Dedifferentiated amniotic fluid mesenchymal stem cell (primary cell): ENCODE data around the gene CDH4.
"Not testable (repeated sequence)": the region's sequence is repeated elsewhere in the genome, so short reads cannot be mapped to it uniquely, and the experiment has no call there.

ENCODE experiments used
- DNase-seq: peaks from one replicate; pipeline ENCODE4 v3.0.0-alpha.2; 2016; ENCODE audit errors: extremely low spot score

The CDH4 gene

DNA sequence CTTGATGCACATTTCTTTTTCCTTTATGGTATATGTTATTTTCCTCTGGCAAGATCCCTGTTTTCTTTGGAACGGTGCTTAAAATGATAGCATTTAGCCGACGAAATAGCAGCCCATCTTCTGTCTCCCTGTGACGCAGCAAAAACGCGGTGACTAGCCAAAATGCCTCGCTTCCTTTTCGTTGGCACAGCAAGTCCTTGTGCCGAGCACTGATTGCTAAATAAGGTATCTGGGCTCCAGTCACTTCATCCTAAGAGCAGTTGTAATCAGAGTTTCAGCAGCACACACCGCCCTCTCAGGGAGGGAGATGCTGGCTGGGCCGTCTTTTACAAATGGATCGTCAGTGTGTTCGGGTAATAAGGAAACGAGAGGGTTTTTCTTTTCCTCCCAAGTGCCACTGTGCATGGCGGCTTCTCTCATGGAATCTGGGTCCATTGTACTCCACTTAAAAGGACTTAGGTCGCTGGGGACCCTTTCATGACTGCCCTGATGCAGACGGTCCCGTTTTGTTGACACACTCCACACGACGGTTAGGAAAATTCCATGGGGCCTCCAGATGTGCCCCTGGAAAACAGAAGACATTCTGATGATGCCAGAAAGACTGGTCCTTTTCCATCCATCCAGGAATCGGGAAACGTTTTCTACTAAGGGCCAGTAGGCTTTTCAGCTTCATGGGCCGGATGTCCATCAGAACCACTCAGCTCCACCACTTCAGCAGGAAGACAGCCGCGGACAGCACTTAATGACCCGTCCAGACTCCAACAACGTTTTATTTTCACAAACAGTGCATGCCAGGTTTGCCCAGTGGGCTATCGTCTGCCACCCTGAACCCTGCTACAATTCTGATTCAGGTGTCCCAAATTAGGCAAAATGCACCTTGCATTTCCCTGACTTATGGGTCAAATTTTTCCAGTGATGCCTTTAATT, 185.5 kb downstream of the CDH4 start:
- DNase-seq = no peak

DNA sequence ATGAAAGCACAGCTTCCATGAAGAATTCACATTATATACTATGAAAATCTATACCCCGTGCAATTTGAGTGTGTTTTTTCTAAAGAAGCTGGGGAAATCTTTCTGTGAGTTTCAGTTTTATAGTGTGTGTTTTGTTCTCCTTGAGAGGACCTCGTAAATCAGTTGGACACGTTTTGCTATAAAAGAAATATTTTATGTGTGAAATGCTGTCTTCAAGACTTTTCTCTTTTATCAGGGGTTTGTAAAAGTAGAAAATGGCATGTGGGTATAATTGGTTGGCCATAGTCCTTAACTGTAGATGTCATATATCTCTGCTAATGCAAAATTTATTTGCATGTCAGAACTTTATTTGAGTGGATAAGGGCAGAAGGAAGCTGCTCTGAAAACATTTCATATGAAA, 186.2 kb downstream of the CDH4 start:
- no peak for DNase-seq

DNA sequence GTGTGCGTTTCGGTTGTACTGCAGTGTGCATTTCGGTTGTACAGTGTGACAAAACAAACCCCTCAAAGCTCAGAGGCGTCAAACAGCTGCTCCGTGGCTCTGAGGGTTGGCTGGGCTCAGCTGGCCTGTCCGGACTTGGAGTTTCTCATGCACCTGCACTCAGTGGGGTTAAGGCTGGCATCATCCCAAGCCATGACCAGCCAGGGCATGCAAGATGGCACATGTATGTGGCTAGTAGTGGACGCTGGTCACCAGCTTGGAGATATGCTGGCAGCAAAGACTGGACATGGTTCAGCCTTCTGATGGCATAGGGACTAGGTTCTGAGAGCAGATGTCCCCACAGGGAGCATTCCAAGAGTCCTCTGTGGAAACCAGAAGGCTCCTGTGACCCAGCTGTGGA, 187.2 kb downstream of the CDH4 start:
- DNase-seq = no peak

DNA sequence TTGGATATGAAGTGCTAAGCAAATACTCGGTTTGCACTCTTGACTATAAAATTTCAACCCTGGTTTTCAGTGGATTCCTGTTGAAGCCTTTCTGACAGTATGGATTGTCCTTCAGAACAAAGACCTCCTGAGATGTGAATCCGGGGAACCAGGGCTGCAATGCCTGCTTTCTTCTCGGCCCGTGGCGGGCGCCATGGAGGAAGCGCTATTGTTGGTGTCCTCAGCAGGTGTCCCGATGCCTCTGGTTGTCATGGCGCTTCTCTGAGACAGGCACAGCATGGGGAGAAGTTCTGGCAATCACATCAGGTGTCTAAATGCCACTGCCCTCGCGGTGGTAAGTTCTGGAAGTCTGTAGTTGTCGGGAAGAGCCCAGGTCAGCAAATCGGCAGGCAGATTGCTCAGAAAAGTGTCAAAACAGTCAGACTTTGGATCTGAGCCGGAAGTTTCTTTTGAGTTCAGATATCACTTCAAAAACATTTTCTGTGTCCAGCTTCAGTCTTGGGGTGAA, 188.5 kb downstream of the CDH4 start:
- no peak for DNase-seq

DNA sequence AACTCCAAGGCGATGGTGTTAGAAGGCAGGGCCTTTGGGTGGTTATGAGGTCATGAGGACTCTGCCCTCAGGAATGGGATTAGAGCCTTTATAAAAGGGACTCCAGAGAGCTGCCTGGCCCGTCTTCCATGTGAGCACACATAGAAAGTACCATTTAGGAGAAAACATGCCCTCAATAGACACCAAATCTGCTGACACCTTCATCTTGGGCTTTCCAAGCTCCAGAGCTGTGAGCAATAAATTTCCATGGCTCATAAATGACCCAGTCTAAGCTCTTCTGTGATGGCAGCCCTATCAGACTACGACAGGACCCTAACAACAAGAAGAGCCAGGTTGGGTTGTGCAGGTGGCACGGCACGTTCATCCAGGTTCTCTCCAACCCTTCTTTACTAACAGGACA, 189.5 kb downstream of the CDH4 start:
- DNase-seq = no peak

DNA sequence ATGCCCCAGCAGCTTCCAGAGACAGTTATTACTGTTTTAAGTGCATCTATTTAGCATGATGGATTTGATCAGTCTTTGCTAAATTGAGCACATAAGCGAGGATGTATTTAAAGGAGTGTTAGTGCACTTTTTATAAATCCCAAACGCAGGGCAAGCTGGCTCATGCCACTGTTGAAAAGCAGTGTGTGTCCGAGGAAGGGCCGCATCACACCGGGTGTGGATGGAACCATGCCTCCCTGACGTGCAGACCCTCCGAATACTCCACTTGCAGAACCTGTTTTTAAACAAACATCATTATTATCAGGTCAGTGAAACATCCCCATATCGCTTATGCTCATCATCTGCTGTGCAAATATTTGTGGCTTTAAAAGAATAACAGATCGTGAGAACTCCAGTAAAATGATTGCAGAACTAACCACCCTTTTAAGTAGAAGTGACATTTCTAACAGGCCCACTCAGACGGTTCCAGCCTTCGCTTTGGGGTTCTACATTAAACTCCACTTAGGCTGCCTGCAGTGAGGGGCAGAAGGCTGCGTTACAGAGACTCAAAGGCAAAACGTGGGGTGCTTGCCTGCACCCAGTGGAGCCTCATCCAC, 190.1 kb downstream of the CDH4 start:
- no peak for DNase-seq

DNA sequence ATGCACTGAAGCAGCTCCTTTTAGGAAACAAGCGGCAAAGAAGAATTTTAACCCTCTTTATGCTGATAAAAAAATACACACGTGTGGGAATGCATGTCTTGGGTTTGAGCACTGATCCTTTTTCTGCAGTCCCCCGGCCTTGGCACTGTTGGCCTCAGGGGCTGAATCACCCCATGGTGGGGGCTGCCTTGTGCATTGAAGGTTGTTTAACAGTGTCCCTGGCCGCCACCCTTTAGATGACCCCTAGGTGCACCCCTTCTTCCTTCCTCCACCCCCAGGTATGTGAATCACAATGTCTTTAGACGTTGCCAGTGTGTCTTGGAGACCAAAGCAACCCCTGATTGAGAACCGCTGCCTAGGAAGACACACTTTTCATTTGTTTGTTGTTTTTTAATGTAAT, 190.7 kb downstream of the CDH4 start:
- no peak for DNase-seq

DNA sequence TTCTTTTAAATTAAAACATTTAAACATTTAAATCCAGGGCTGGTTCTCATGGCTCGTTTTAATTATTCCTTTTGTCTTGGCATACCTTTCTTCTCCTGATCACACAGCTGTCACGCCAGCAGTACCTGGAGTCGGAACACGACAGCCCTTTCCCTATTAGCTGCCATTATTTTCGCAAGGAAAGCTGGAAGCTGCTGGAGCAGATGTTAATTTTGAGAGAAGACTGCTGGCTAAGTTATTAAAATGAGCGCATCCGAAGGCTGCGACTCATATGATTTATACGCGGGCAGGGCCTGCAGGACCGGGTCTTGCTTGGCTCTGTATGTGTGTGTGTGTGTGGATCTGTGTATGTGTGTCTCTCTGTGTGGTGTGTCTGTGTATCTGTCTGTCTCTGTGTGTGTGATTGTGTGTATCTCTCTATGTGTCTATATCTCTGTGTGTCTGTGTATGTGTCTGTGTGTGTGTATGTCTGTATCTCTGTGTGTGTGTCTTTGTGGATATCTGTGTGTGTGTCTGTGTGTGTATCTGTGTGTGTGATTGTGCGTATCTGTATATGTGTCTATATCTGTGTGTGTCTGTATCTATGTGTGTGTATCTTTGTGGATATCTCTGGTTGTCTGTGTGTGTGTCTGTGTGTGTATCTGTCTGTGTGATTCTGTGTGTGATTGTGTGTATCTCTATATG, 191.5 kb downstream of the CDH4 start:
- DNase-seq = no peak

DNA sequence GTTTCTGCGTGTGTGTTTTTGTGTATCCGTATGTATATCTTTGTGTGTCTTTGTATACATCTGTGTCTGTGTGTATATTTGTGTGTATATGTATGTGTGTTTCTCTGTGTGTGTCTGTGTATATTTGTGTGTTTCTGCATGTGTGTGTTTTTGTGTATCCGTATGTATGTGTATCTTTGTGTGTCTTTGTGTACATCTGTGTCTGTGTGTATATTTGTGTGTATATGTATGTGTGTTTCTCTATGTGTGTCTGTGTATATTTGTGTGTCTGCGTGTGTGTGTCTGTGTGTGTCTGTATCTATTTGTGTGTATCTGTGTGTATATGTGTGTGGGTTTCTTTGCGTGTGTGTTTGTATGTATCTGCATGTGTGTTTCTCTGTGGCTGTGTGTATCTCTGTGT, 192.6 kb downstream of the CDH4 start:
- DNase-seq = no peak

DNA sequence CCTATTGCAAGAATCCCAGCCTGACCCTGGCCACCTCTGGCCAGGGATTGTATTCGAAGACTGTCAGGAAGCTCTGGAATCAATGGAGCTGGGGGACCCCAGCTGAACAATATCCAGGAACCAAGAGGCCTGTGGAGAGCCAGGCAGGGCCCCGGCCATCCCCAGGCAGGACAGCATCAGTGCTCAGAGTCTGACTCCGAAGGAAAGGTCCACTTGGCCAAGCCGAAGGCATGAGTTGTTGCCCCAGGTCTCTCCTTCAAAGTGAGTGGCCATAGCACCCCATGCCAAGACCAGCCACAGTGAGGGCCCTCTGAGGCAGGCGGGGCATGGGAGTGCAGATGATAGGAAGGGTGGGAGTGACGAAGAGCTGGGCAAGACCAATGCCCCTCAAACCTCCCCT, 193.1 kb downstream of the CDH4 start:
- DNase-seq = no peak

DNA sequence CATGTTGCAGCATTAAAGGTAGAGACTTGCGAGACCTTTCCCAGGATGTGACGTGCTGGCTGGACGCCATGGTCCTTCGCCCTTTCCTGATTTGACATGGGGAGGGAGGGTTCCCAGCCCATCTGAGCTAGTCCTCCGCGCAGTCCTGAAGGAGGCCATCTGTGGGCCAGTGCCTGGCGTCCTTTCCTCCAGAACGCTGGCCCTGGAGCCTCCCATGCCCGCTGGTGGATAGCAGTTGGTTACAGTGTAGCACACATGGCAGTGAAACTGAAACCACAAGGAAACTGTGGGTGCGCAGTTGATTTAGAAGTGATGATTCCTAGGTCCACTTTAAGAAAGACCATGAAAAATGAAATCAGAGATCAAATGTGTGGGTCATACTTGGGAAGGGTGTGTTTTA, 193.7 kb downstream of the CDH4 start:
- no peak for DNase-seq

DNA sequence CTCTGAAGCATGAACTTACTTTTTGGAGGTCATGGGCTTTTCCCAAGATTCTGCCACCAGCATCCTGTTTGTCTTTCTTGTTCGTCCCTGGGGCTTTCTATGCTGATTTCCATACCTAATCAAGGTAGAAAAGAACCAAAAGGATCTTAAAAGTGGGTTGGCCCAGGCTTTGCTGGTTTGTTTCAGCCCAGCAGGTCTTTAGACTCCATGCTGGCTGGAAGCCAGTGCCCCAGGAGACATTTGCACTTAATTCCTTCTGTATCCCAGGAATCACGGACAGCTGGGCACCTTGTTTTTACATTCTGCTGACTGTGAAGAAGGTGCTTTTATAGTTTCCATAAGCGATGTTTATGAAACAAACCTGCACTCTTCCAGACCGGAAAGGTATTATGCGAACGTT, 195.9 kb downstream of the CDH4 start:
- no peak for DNase-seq

DNA sequence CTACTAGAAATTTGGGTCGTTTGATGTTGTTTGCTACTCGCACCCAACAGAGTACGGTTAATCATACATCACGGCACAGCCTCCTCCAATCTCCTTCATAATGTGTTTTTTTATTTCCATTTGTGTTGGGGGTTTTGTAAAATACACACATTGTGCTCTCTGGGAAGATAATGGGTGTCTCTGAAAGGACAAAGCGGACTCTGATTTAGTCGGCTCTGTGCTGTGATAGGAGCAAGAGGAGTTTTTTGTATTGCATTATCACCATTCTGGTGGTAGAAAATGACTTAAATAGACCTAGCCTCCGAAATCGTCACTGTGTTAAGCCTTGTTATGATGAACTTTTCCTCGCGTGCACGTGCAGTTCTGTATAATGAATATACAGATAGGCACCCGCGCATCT, 196.3 kb downstream of the CDH4 start:
- no peak for DNase-seq

DNA sequence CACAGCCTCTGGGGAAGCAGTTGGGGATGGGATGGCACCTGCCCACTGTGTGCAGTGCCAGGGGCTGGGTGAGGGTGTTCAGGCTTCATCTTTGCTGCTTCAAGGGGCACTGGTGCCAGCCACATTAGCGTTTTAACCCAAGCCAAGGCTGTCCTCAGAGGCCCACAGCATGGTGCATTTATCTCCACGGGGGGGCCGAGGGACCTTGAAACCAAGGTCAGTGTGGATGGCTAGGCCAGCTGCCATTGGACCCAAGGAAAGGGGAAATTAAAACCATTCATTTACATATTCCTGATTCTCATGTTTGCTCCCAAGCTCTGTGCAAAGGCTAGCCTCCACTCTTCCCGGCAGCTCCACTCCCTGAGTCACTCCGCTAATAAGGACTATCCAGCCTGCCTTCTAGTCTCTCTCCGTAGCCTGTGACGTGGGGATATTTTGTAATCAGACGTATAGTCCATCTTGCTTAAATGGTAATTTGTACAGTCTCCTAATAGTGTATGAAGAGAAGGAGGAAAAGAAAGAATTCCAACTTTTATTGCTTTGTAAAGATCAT, 197.1 kb downstream of the CDH4 start:
- no peak for DNase-seq

DNA sequence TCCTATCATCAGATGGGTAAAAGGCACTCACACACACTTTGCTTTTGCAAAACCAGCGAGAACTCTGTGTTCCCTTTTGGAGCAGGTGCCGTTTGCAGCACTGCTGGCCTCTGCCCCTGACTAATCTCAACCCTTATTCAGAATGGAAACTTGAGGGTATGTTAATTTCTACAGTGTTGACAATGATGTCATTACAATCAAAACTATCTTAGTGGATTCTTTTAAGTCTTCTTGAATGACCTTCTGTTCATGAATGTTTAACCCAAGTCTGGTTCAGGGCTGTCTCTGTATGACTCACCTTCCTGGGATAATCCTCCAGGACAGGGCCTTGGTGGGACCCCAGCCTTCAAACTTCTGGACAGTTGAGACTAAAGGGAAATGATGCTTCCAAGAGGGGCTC, 197.9 kb downstream of the CDH4 start:
- no peak for DNase-seq

DNA sequence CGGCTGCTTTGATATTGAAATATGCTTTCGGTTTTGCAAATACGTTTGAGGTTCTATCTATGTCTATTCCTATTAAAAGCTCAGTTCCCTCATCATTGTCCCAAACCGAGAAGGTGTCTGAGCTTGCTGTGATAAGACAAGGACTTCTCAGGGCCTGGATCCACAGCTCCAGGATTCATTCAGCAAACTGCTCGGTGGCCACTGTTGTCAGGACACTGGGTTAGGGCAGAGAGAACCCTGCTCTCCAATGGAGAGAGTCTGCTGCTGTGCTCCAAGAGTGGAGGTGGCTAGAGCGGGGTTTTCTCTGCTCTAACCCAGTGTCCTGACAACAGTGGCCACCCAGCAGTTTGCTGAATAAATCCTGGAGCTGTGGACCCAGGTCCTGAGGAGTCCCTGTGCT, 198.5 kb downstream of the CDH4 start:
- no peak for DNase-seq

DNA sequence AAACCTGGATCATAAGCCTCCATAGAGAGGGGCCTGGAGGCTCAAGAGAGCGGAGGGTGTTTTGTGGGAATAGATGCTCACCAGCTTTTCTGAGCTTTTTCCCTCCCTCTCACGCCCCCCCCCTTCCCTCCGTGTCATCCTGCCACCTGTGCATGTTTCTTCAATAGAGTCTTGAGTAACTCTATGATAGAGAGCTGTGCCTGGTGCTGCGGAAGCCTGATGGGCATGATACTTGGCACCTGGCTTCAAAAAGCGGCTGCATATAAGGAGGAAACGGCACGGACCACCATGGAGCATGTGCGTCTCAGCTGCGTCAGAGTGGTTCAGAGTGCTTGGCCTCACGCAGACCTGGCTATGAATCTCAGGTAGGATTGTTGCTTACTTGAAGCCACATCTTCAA, 198.9 kb downstream of the CDH4 start:
- DNase-seq = no peak

DNA sequence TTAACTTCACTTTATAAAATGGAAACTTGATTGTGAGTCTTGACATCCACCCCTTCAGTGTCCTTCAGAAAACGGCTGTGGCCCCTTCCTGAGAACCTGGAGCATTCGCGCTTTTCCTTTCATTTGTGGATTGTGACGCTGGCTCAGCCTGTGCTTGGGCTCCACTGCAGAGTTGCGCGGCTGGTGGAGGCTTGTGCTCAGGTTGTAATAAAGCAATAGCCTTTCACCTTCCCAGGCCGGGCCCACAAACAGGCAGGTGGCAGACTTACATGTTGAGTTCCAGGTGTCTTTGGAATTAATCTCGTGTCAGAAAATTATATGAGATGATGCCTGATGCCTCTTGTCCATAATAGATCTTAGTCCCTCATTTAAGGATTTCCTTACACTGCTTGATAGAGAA, 199.9 kb downstream of the CDH4 start:
- no peak for DNase-seq

DNA sequence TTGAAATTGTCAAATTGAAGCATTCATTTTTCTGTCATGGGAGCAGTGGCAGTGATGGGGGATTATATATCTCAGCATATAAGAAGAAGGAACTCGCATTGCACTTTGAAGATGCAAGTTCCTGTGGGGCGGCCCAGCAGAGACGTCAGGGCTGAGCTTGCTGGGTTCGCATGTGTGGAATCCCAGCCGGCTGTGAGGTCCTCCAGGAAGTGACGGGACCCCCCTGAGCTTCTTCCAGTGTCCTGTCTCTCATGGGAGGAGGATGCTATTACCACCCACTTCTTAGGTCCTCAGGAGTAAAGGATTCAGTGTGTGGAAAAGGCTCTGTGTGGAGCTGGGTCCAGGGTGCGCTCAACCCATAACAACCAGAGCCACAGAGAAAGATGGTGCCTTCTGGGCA, 201.2 kb downstream of the CDH4 start:
- no peak for DNase-seq

DNA sequence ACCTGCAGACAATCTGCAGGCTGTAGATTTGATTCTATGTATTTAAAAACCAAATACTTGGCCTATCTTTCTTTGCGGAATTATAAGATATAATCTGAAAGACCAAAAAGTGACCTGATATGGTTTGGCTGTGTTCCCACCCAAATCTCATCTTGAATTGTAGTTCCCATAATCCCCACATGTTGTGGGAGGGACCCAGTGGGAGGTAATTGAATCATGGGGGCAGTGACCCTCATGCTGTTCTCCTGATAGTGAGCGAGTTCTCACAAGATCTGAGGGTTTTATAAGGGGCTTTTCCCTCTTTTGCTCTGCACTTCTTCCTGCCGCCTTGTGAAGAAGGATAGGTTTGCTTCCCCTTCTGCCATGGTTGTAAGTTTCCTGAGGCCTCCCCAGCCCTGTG, 201.6 kb downstream of the CDH4 start:
- DNase-seq = not testable (repeated sequence)

DNA sequence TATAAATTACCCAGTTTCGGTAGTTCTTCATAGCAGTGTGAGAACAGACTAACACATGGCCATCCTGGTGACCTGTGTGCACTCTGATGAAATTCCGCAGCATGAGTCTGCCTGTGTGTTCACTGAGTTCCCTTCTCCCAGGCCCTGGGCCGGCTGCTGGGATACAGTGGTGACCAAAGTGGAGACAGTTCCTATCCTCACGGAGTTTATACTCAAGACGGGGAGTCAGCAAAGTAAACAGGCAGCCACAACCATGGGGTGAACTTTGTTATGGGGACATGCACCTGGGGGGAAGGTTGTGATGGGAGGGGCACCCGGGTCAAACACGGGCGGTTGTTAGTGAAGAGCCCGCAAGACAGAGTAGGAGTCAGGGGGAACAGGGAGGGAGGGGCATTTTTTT, 202.0 kb downstream of the CDH4 start:
- DNase-seq = no peak

DNA sequence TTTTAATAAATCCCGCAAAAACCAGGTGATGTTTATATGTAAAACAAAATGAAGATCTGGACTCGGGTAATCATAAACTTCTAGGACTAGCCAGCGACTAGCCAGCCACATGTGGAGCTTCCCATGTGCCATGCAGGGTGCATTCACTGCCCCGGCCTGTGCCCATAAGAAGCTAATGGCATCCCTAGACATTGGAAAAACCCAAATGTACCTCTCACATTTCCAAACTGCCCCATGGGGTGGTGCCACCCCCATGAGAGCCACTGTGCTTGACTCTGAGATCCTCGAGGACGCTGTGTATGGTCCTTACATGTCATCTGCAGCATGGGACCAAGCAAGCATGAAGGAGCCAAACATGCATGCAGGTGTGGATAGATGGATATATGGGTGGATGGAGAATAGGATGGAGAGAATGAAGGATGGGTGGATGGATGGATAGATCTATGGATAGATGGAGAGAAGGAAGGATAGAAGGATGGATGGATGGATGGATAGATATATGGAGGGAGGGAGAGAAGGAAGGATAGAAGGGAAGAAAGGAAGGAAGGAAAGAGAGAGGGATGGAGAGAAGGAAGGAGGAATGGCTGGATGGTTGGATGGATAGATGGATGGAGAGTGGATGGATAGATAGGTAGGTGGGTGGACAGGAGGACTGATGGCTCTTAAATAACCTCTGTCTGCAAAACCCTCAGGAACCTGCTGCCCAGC, 203.6 kb downstream of the CDH4 start:
- no peak for DNase-seq
